HG02870 (cell line): ENCODE data around the gene NUP188.
"Not testable (repeated sequence)": the region's sequence is repeated elsewhere in the genome, so short reads cannot be mapped to it uniquely, and the experiment has no call there.

Experiments used
- ATAC-seq: cut with Tn5 transposase; IDR thresholded peaks from one replicate; pipeline ENCODE4 v1.9.1; 2021; ENCODE audit warnings: mild to moderate bottlenecking, moderate library complexity; ENCODE audit not compliant: unreplicated experiment

The NUP188 gene

GRCh38 chr9:129026442-129027223 is 79.1 kb downstream of the NUP188 start:
- no peak for ATAC-seq

- no peak for ATAC-seq
These were observed 79.8 kb downstream of the NUP188 start for GRCh38 chr9:129027224-129027684.

- ATAC-seq, result peak; percentile 39
These were observed 80.2 kb downstream of the NUP188 start for GRCh38 chr9:129027685-129028191.

GRCh38 chr9:129028192-129028966 is 80.9 kb downstream of the NUP188 start, which contains the start of gene SH3GLB2:
TSS of gene SH3GLB2 (minus strand) at chr9:129028331. CDS start at chr9:129028154, 177 bp downstream.
- ATAC-seq, result peak; percentile 71

- no peak for ATAC-seq
These were observed 82.7 kb downstream of the NUP188 start for GRCh38 chr9:129030191-129030590.

- ATAC-seq, result no peak
These were observed 84.0 kb downstream of the NUP188 start for GRCh38 chr9:129031514-129031913.

- no peak for ATAC-seq
These were observed 85.2 kb downstream of the NUP188 start for GRCh38 chr9:129032541-129033159.

- ATAC-seq, result no peak
These were observed 85.7 kb downstream of the NUP188 start for GRCh38 chr9:129033216-129033615.

- not testable (repeated sequence) for ATAC-seq
These were observed 88.3 kb downstream of the NUP188 start for GRCh38 chr9:129035838-129036237.

GRCh38 chr9:129036241-129036922 is 88.9 kb downstream of the NUP188 start, which contains the start of gene MIGA2:
TSS of gene MIGA2 (plus strand) at chr9:129036626. CDS start at chr9:129040595, 3,969 bp downstream.
- peak; percentile 97 for ATAC-seq

GRCh38 chr9:129036923-129037766 is 89.6 kb downstream of the NUP188 start:
- no peak for ATAC-seq

- ATAC-seq, result no peak
These were observed 90.2 kb downstream of the NUP188 start for GRCh38 chr9:129037767-129038098.

- ATAC-seq, result no peak
These were observed 90.8 kb downstream of the NUP188 start for GRCh38 chr9:129038109-129038852.

- no peak for ATAC-seq
These were observed 92.7 kb downstream of the NUP188 start for GRCh38 chr9:129040113-129040643.

- ATAC-seq, result no peak
These were observed 94.5 kb downstream of the NUP188 start for GRCh38 chr9:129042016-129042415.

- no peak for ATAC-seq
These were observed 105.1 kb downstream of the NUP188 start for GRCh38 chr9:129052592-129052991.

- no peak for ATAC-seq
These were observed 105.5 kb downstream of the NUP188 start for GRCh38 chr9:129053020-129053419.

GRCh38 chr9:129054163-129054851 is 106.8 kb downstream of the NUP188 start:
- ATAC-seq, result no peak
